GM18873 (cell line): Measurements from ENCODE around the gene CATSPERD.

Source experiments
- ATAC-seq: cut with Tn5 transposase; IDR thresholded peaks from one replicate; pipeline ENCODE4 v1.9.1; 2021; ENCODE audit warnings: mild to moderate bottlenecking, moderate library complexity, moderate number of reproducible peaks; ENCODE audit not compliant: unreplicated experiment, low FRiP score

CATSPERD gene, protein sequence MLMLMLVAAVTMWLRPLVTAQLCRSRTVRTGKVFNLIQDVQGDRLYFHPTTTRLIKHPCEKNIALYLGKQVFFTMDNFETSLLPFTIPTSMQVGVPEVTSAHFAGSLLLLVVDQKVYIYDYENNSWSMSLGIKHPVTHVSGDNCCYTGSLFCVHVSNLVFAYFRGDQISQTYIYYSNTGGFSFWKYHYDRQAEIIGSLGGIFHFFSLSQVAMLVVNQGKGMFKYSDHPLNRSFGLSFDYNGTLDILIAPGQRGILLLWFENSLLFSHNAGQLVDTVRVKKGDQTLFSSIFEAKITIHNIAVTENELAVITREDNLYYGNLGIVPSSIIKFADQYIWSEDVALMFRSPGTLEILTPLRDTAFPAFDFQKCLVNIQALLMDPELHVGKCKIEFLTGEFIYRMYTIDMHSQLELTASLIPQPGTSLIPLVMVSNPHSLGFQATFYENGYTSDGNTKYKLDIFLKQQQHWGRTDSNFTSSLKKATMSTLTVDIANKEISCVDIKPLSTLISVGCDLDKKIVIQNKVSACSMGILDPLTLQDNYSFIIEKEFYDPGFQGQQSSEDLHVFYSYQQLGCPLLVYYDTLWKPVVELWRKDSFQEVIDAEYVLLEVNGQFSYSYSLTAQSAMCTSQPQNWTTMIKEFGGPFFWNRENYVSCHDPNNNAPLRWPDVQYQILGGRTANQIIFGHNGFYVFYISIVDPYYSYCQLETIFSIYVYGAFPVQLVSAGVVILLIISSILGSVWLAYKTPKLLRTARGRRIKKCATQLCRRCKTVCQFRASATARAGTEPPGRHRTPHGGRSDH

DNA sequence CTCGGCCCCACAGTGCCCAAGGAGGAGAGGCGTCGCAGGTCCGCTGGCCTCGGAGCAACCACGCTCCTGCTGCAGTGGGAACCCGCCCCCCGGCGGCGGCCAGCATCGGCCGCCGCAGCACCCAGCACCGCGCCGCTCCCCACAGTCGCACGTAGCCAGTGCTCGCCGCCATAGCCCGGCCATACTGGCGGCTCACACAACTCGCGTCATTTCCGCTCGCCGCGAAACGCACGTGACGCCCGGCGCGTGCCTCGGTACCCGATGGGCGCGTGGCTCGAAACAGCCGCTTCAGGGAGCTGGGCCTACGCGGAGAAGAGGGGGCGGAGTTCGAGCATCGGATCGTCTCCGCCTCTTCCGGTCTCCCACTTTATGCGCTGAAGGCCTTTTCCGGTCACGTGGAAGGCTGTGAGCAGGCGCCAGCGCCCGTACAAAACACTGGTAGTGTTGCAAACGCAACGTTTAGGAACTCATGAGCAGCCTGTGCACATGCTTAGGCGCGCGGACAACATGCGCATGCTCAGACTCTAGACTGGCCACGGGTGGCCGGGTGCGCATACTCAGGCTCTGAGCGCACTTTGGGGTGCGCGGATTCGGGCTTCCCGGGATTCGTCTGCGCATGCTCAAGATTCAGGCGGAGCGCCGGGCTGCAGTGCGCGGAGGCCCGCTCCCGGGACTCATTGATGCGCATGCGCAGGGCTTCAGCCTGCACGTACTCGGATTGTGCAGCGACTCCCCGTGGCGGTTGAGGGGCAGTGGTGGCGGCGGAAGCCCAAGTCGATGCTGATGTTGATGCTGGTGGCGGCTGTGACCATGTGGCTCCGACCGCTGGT, at the start of gene CATSPERD, which contains the start of gene LONP1:
CATSPERD (plus strand) TSS at position 677 of the 830 bp plus-strand sequence; CDS start at position 778, 101 bp downstream.
LONP1 (minus strand) TSS at position 186 of the 830 bp plus-strand sequence; CDS start at position 172, 14 bp downstream.
- ATAC-seq, result peak; percentile 86

DNA sequence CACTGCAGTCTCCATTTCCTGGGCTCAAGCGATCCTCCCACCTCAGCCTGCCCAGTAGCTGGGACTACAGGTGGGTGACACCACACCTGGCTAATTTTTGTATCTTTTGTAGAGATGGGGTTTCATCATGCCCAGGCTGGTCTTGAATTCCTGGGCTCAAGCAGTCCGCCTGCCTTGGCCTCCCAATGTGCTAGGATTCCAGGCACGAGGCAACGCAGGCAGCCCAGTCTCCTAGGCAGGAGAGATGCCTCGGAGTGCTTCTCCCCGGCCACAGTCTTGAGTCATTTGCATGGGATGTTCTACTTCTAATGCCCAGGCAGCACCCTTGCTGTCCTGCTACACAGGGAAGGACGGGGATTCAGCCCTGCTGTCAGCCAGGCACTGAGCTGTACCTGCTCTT, 48.8 kb upstream of the CATSPERD start:
- no peak for ATAC-seq

DNA sequence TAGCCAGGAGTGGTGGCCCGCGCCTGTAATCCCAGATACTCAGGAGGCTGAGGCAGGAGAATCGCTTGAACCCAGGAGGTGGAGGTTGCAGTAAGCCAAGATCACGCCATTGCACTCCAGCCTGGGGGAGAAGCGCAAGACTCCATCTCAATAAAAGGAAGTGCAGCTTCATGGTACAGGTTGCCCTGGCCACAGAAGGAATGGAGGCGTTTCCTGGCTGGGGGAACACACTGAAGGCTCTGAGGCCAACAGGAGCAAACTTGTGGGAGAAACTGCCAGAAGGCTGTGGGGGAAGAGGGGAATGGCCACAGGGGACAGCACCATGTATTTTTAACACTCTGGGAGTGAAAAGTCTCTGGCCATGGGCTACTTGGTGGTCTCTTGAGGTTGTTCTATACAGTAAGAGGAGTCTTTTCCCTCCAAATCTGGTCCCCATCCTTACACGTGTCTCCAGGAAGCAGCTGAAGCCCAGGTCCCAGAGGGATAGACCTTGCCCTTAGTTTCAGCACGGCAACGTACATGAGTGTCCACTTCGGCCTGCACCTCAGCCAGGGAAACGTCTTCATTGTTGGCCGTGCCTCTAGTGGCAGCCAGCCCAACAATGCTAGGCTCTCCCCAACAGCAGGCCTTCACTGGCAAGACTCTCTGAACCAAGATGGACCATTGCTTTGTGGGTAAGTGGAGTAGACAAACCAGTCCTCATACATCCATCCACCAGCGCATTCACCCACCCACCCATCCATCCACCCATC, 47.6 kb upstream of the CATSPERD start:
- no peak for ATAC-seq

DNA sequence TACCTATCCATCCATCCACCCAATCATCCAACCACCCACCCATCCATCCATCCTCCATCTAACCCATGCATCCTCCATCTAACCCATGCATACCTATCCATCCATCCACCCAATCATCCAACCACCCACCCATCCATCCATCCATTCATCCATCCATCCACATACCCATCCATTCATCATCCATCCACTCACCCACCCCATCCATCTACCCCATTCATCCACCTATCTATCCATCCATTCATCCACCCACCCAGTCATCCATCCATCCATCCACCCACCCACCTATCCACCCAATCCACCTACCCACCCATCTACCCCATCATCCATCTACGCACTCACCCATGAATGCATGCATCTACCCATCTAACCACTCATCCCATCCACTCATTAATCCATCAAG, 46.7 kb upstream of the CATSPERD start:
- ATAC-seq, result no peak

DNA sequence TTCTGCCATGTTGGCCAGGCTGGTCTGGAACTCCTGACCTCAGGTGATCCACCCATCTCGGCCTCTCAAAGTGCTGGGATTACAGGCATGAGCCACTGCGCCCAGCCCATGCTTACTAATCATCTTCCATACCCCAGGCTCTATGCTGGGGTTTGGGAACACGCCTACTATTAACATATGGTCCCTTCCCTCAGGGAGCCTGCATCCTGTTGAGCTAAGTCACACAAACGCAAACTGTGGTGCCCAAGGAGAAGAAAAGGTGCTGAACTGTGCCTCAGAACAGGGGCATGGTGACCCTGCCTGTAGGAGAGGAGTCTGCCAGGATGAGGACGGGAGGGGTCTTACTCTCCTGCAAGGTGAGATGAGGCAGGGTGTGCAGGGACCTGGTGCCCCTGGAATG, 45.7 kb upstream of the CATSPERD start:
- ATAC-seq, result no peak

DNA sequence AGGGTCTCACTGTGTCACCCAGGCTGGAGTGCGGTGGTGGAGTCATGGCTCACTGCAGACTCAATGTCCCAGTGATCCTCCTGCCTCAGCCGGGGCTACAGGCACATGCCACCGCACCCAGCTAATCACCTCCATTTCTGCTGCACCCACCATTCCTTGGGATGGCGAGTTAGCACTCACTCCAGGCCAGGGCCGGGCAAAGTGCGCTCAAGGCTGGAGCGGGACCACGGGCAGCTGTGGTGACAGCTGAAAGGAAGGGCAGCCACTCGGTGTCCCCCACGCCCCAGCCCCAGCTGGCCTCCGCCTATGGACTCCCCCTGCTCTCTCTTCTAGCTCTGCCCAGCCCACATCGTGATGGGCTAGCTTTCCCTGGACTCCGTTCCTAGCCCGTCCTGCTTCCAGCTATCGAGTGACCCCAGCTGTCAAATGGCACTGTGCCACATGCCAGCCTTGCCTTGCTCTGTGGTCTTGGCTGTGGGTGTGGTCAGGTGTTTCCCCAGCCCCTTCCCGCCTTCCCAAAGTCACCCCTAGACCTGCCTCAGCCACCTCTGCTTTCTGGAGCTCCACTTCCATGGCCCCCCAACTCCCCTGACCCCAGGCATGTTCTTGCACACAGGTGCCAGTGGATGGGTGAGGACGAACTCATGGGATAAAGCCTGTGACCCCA, 44.2 kb upstream of the CATSPERD start:
- no peak for ATAC-seq

DNA sequence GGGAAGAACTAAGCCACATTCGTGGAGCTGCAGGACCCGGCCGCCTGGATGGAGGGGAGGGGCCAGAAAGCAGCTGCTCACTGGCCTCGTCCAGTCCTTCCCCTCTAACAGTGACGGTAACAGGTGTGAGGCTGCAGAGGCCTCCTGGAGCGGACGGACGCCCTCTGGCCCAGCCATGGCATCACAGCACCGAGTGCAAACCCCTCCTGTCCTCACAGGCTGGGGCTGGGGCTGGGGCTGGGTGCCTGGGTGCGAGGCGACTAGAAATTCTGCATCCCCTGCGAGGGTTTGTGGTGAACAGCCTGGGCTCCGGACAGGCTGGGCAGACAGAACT, 43.7 kb upstream of the CATSPERD start:
- ATAC-seq, result no peak

DNA sequence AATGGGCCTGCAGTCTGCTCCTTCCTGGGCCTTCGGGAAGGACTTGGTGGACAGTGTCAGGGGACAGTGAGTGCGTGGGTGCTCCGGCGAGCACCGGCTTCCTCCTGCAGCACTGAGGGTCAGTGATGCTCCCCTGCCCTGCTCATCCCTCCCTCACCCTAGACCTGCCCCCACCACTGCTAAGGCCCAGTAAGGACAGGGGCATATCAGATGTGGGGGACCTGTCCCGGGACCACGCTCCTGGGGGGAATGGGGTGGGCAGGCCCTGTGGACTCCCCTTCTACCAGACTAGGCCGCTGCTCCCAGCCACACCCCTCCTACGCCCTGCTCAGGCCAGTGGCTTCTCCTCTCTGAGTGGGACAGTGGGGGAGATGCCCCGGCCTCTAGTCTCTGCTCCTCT, 43.3 kb upstream of the CATSPERD start:
- ATAC-seq, result no peak

DNA sequence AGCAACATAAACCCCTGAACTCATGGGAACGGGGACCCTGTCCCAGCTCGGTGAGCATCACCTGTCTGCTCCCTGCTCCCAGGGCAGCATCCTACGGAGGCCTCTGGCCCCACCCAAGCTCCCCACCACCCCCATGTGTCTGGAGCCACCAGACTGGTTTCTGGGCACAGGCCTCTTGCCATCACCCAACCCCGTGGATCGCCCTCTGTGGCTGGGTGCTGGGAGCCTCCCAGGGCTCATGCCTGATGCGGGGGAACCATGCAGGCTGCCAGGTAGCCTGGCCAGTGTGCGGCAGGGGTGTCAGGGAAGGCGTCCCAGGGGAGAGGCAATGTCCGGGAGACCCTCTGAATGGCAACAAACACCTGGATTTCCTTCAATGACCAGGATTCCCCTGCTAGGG, 42.9 kb upstream of the CATSPERD start:
- no peak for ATAC-seq

DNA sequence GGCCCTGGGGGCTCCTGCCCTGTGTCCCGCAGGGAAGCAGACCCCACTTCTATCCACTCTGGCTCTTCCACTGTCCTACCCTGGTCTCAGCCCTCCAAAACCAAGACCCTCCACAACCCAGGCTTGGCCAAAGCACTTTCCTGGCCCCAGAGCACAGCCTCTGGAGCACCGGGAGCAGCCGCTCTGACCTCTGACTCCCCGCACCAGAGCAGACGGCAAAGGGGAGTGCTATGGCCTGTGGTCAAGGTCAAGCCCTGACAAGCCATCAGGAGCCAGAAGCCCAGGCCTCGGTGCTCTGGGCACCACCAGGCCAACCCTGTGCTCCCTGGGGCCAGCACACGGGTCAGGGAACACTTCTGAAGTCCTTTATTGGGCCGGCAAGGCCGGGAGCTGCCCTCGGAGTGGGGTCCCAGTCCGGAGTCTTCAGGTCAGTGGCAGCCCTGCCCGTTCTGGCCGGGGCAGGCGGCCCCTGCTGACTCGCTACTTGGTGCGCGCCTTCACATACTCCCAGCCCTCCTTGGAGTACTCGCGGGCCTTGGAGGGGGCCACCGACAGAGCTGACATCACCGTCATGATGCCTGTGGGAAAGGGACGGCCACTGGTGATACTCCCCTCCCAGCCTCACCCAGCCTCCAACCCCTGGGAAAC, 42.2 kb upstream of the CATSPERD start:
- ATAC-seq, result no peak

DNA sequence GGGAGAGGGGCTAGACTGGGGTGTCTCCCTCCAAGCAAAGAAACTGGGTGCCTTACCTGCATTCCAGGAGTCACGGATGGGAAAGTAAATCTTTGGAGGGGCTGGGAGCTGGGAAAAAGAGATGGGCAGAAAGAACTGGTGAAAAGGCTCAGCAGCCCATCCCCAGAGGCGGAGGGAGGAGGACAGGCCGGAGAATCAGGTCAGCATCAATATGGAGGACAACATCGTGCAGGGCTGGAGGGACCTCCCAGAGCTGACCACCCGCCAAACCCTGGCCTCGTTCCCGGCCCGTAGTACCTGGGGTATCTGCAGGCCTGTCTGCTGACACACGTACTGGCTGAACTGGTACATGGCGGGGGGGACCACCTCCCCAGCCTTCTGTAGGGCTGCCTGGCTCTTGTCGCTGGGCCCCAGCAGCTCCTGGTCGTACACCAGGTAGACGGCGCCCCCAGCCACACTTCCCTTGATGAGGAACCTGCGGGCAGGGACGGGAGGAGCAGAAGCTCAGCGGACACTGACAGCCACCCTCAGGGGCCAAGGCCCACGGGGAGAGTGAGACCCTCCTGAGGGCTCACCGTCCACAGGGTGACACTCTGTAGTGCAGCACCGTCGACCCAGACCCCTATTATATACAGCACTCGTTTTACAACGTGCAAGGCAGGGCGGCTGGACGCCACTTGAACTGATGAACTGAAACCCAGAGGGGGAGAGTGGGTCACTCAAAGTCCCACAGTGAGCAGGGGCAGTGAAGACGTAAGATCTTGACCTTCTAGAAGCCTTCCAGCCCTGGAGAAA, 41.0 kb upstream of the CATSPERD start:
- ATAC-seq, result no peak

DNA sequence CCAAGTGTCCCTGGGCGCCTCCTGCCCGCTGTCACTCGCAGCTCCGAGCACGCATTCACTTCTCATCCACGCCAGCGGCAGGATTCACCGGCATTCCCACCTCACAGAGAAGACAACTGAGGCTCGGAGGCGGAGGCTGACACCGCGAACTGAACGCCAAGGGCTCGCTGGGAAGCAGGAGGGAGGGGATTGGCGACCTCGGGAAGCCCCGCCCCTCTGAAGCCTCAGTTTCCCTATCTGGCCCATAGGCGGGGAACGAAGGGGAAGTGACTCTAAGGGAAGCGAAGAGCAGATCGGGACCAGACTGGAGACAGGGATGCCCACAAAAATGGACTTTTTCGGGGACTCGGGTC, 40.4 kb upstream of the CATSPERD start:
- ATAC-seq, result no peak

DNA sequence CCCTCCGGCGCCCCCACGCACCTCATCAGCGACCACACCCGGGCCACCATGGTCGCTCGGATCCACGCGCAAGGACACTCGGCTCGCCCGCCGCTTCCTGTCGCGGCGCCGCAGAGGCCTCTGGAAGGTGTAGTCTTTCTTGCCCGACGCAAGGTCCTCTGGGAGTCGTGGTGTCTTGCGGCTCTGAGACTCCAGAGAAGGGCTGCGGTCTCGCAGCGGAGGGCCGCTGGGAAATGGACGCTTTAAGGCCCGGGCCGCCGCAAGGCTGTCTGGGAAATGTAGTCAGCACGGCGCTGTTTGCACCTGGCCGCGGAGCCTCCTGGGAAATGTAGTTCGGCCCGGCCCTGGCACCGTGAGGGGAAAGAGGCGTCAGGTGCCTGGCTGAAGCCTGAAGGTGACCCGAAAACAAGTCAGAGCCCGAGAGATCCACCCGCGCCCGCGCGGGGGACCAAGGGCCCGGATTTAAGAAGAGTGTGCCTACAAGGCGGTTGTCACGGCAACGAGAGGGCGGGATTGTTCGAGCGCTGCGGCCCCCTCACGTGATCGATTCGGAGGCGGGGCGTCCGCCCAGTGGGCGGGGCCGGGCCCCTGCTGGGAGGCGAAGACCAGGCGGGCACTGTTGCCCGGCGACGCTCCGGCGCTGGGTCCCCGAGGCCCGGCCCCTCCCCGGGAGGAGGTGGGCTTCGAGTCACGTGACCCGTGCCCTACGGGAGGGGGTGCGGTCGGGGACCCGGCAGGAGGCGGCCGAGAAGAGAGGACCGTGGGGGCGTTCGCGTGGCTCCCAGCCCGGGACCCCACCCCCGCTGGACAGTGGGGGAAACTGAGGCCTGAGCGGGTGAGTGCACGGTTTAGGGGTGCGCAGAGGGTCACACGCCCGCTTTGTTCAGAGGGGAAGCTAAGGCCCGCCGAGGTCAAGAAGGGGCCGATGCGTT, 39.7 kb upstream of the CATSPERD start, which contains the start of the genes HSD11B1L and MICOS13:
HSD11B1L (plus strand) TSS at position 591 of the 932 bp plus-strand sequence. CDS start 3,806 bp downstream, outside the sequence.
MICOS13 (minus strand) TSS at position 80 of the 932 bp plus-strand sequence; CDS start at position 50, 30 bp downstream.
- peak; percentile 79 for ATAC-seq

DNA sequence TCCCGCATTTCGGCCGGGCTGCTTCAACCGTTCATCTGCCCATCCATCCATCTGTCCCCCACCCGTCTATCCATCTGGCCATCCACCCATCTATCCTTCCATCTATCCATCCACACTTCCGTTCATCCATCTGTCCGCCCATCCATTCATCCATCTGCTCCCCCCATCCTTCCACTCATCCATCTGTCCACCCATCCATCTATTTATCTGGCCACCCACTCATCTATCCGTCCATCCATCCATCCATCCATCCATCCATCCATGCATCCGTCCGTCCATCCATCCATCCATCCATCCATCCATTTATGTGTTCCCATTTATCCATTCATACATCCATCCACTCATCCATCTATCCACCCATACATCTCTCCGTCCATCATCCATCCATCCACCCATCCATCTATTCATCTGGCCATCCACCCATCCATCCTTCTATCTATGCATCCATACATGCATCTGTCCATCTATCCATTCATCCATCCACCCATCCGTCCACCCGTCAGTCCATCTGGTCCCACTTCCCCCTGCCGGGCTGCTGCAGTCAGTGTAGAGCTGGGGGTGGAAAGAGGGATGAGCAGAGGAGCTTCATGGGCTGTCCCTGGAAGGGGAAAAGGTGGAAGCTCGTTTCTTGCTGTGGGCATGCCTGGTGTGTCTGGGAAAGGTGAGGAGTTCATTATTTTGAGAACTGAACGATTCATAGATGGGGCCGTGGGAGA, 38.9 kb upstream of the CATSPERD start:
- ATAC-seq, result no peak

DNA sequence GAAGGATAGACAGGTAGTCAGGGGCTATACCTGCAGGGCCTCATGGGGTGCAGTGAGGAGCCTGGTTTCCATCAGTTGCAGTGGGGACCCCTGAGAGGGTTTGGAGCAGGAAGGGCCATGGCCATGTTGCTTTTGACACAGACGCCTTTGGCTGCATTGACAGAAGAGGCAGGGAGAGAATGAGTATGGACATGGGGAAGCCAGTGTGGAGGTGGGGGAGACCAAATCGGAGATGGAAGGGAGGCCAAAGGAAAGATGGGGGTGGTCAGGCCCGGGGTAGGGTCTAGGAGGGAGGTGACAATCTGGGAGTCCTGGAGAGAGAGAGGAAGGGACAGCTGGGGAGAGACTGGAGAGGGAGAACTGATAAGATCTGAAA, 38.3 kb upstream of the CATSPERD start:
- no peak for ATAC-seq

DNA sequence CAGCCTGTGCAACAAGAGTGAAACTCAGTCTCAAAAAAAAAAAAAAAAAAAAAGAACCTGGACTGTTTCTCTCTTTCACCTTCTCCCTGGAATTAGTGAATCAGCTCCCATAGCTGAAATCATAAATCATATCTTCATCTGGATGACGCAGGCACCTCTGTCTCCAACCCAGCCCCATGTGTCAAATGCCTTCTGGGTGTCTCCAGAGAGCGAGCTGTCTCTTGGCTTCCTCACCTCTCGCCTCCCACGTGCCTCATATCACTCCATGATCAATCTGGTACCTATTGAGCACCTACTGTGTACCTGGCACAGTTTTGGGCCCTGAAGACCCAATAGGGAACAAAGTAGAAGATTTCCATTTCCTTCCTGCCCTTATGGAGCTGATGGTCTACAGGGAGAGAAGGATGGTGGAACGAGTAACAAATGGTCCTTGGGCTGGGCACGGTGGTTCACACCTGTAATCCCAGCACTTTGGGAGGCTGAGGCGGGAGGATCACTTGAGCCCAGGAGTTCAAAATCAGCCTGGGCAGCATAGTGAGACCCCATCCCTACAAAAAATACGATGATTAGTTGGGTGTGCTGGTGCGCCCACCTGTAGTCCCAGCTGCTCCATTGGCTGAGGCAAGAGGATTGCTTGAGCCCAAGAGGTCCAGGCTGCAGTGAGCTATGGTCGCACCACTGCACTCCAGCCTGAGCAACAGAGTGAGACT, 37.1 kb upstream of the CATSPERD start:
- no peak for ATAC-seq
